GM23338 (cell line): Measurements from ENCODE around the gene FAM167B. TPM values are rescaled to one million over a fixed set of nuclear protein-coding genes. Genes with fewer than 3 reads are reported as not detected.

Experiments
- ATAC-seq: fragments of 200-7000 bp; cut with Tn5 transposase; 3 replicates; pipeline ENCODE4 v1.9.1; 2020
- DNase-seq: peaks from one replicate; pipeline ENCODE4 v3.0.0-alpha.2; 2015; ENCODE audit warnings: low spot score
- H2AFZ ChIP-seq: fragments of 200-600 bp; sonication (generic); 2 replicates; pipeline ENCODE4 v1.8.0; 2016; ENCODE audit warnings: antibody characterized with exemption, mild to moderate bottlenecking, moderate library complexity
- H3F3A ChIP-seq: fragments of 200-600 bp; sonication (generic); replicated peaks from 2 replicates; pipeline ENCODE4 v1.8.0; 2017; ENCODE audit warnings: antibody characterized with exemption, mixed run types, low read depth
- H3K27ac ChIP-seq: fragments of 200-600 bp; sonication (generic); 2 replicates; pipeline ENCODE4 v1.6.1; 2016; ENCODE audit warnings: low read depth
- H3K27me3 ChIP-seq: fragments of 200-600 bp; sonication (generic); 2 replicates; pipeline ENCODE4 v1.8.0; 2016; ENCODE audit warnings: mild to moderate bottlenecking, mixed run types, moderate library complexity; ENCODE audit not compliant: insufficient read depth
- H3K36me3 ChIP-seq: fragments of 200-600 bp; sonication (generic); 2 replicates; pipeline ENCODE4 v1.8.0; 2016; ENCODE audit warnings: mild to moderate bottlenecking; ENCODE audit not compliant: insufficient read depth
- H3K4me1 ChIP-seq: fragments of 200-600 bp; sonication (generic); 2 replicates; pipeline ENCODE4 v1.8.0; 2016; ENCODE audit warnings: mild to moderate bottlenecking, moderate library complexity; ENCODE audit not compliant: insufficient read depth
- H3K4me2 ChIP-seq: fragments of 200-600 bp; sonication (generic); 2 replicates; pipeline ENCODE4 v1.7.1; 2017; ENCODE audit warnings: mixed run types
- H3K4me3 ChIP-seq: fragments of 200-600 bp; sonication (generic); 2 replicates; pipeline ENCODE4 v1.6.1; 2016; ENCODE audit warnings: mixed run types
- H3K79me2 ChIP-seq: fragments of 200-600 bp; sonication (generic); replicated peaks from 2 replicates; pipeline ENCODE4 v1.8.0; 2017; ENCODE audit warnings: mild to moderate bottlenecking; ENCODE audit not compliant: insufficient read depth
- H3K9me2 ChIP-seq: fragments of 200-600 bp; sonication (generic); 2 replicates; pipeline ENCODE4 v1.8.0; 2017; ENCODE audit not compliant: insufficient read depth
- H4K20me1 ChIP-seq: fragments of 200-600 bp; sonication (generic); replicated peaks from 2 replicates; pipeline ENCODE4 v1.8.0; 2017; ENCODE audit warnings: mild to moderate bottlenecking; ENCODE audit not compliant: insufficient read depth
- H3K27ac Mint-ChIP-seq: 2 replicates; pipeline ENCODE4 v1.8.0; 2020; ENCODE audit warnings: inconsistent platforms, mild to moderate bottlenecking, moderate library complexity, mixed read lengths
- H3K27me3 Mint-ChIP-seq: 3 replicates; pipeline ENCODE4 v1.8.0; 2022; ENCODE audit warnings: low read depth, mild to moderate bottlenecking, moderate library complexity, mixed read lengths, inconsistent platforms; ENCODE audit not compliant: insufficient read depth, poor library complexity
- H3K36me3 Mint-ChIP-seq: 3 replicates; pipeline ENCODE4 v1.8.0; 2021; ENCODE audit warnings: low read depth, mild to moderate bottlenecking, inconsistent platforms, moderate library complexity, mixed read lengths
- H3K4me1 Mint-ChIP-seq: 3 replicates; pipeline ENCODE4 v1.8.0; 2020; ENCODE audit warnings: mild to moderate bottlenecking, inconsistent platforms, mixed read lengths
- H3K4me3 Mint-ChIP-seq: 3 replicates; pipeline ENCODE4 v1.8.0; 2021; ENCODE audit warnings: moderate library complexity, mild to moderate bottlenecking, inconsistent platforms, mixed read lengths
- H3K9me3 Mint-ChIP-seq: 3 replicates; pipeline ENCODE4 v1.8.0; 2020; ENCODE audit warnings: moderate library complexity, mild to moderate bottlenecking, inconsistent platforms, mixed read lengths
- CREB1 ChIP-seq: fragments of 250-450 bp; sonication (Bioruptor Pico); IDR thresholded peaks from 2 replicates; pipeline ENCODE4 v1.5.0; 2020; ENCODE audit warnings: low read depth, mild to moderate bottlenecking, moderate library complexity
- EZH2 ChIP-seq: fragments of 200-600 bp; sonication (generic); IDR thresholded peaks from one replicate; pipeline ENCODE4 v1.8.0; 2017; ENCODE audit warnings: antibody characterized with exemption, mild to moderate bottlenecking, low read depth; ENCODE audit not compliant: unreplicated experiment
- EZH2phosphoT487 ChIP-seq: fragments of 200-600 bp; sonication (generic); IDR thresholded peaks from one replicate; pipeline ENCODE4 v1.8.1; 2018; ENCODE audit warnings: antibody characterized with exemption; ENCODE audit not compliant: unreplicated experiment
- JUNB ChIP-seq: IDR thresholded peaks from one replicate; pipeline ENCODE4 v1.6.1; 2016; ENCODE audit warnings: antibody characterized with exemption; ENCODE audit not compliant: unreplicated experiment
- NANOG ChIP-seq: IDR thresholded peaks from 2 replicates; pipeline ENCODE4 v1.6.1; 2016; ENCODE audit warnings: antibody characterized with exemption, borderline replicate concordance
- POLR2AphosphoS5 ChIP-seq: IDR thresholded peaks from 2 replicates; pipeline ENCODE4 v1.6.1; 2016; ENCODE audit warnings: antibody characterized with exemption, low read depth
- STAT1 ChIP-seq: IDR thresholded peaks from one replicate; pipeline ENCODE4 v1.6.1; 2016; ENCODE audit warnings: antibody characterized with exemption; ENCODE audit not compliant: unreplicated experiment
- ZNF114 ChIP-seq: fragments of 250-450 bp; sonication (Bioruptor Pico); IDR thresholded peaks from 2 replicates; pipeline ENCODE4 v1.5.0; 2020; ENCODE audit warnings: mild to moderate bottlenecking, moderate library complexity
- ZNF331 ChIP-seq: fragments of 250-450 bp; sonication (Bioruptor Pico); IDR thresholded peaks from 2 replicates; pipeline ENCODE4 v1.5.0; 2020; ENCODE audit warnings: low read depth, mild to moderate bottlenecking, moderate library complexity
- polyA plus RNA-seq: library from polyadenylated mRNA; unstranded; fragments of >200 nt; fragmentation: Nextera tagmentation; extraction: Ambion mirVana; gene quantifications from 2 replicates; pipeline ENCODE4 v1.2.1, GENCODE V29; 2016
- total RNA-seq: library from RNA; depleted of rRNA; stranded (reverse); fragments of >200 nt; shearing (Covaris generic); gene quantifications from 2 replicates; pipeline ENCODE4 v1.2.3, GENCODE V29; 2014
- TF ChIP-seq, protein P1 (sequence below): IDR thresholded peaks from 2 replicates; pipeline ENCODE4 v1.6.1; 2016; ENCODE audit warnings: antibody characterized with exemption
- TF ChIP-seq, protein P2 (sequence below): IDR thresholded peaks from one replicate; pipeline ENCODE4 v1.6.1; 2018; ENCODE audit warnings: antibody characterized with exemption; ENCODE audit not compliant: unreplicated experiment
- TF ChIP-seq, protein P3 (sequence below), 2 experiments: fragments of 200-600 bp in 1 of 2; sonication (generic) in 1 of 2; conservative IDR thresholded peaks; 2 replicates each; pipeline versions ENCODE4 v1.5.1 to v1.6.1; 2016 to 2017; ENCODE audit warnings: antibody characterized with exemption in 2 of 2, low read depth in 2 of 2, mild to moderate bottlenecking in 2 of 2, moderate library complexity in 1 of 2

The FAM167B gene
- total and polyA plus RNA-seq, 2 experiments from 2014 or later, result 0.31 to 2.2 TPM

GRCh38 chr1:32241001-32241763 is 5.8 kb upstream of the FAM167B start:
- Mint-ChIP-seq H3K9me3 (no peaks in the 10 kb centered on the region), H3K27me3 (peaks cover 13% of the 10 kb centered on the region), H3K4me3 (peak overlapping the region; percentile 88), H3K36me3 (no peaks in the 10 kb centered on the region; the same call in 2 of the 3 replicates), H3K27ac (no peak overlapping the region), H3K4me1 (peaks cover 16% of the 10 kb centered on the region)
- H3K9me2 ChIP-seq, result no peaks in the 10 kb centered on the region
- H4K20me1 ChIP-seq, result no peaks in the 10 kb centered on the region
- peaks cover 19% of the 10 kb centered on the region for H3K4me1 ChIP-seq
- peak overlapping the region; percentile 99 for H3K4me2 ChIP-seq
- H3K79me2 ChIP-seq, result peaks cover 7% of the 10 kb centered on the region; the same call in 1 of the 2 replicates
- ATAC-seq, result peak; percentile 30
- TF ChIP-seq ZNF114 (CRISPR knock-in tag), result no peak
- TF ChIP-seq, protein P1, sequence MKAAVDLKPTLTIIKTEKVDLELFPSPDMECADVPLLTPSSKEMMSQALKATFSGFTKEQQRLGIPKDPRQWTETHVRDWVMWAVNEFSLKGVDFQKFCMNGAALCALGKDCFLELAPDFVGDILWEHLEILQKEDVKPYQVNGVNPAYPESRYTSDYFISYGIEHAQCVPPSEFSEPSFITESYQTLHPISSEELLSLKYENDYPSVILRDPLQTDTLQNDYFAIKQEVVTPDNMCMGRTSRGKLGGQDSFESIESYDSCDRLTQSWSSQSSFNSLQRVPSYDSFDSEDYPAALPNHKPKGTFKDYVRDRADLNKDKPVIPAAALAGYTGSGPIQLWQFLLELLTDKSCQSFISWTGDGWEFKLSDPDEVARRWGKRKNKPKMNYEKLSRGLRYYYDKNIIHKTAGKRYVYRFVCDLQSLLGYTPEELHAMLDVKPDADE, result no peak
- TF ChIP-seq POLR2AphosphoS5, result peak; percentile 47
- TF ChIP-seq EZH2, result no peak
- TF ChIP-seq, protein P2, sequence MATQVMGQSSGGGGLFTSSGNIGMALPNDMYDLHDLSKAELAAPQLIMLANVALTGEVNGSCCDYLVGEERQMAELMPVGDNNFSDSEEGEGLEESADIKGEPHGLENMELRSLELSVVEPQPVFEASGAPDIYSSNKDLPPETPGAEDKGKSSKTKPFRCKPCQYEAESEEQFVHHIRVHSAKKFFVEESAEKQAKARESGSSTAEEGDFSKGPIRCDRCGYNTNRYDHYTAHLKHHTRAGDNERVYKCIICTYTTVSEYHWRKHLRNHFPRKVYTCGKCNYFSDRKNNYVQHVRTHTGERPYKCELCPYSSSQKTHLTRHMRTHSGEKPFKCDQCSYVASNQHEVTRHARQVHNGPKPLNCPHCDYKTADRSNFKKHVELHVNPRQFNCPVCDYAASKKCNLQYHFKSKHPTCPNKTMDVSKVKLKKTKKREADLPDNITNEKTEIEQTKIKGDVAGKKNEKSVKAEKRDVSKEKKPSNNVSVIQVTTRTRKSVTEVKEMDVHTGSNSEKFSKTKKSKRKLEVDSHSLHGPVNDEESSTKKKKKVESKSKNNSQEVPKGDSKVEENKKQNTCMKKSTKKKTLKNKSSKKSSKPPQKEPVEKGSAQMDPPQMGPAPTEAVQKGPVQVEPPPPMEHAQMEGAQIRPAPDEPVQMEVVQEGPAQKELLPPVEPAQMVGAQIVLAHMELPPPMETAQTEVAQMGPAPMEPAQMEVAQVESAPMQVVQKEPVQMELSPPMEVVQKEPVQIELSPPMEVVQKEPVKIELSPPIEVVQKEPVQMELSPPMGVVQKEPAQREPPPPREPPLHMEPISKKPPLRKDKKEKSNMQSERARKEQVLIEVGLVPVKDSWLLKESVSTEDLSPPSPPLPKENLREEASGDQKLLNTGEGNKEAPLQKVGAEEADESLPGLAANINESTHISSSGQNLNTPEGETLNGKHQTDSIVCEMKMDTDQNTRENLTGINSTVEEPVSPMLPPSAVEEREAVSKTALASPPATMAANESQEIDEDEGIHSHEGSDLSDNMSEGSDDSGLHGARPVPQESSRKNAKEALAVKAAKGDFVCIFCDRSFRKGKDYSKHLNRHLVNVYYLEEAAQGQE, result no peak
- TF ChIP-seq ZNF331 (CRISPR knock-in tag), result no peak
- no peak for TF ChIP-seq CREB1 (CRISPR knock-in tag)
- TF ChIP-seq STAT1, result no peak
- TF ChIP-seq NANOG, result no peak
- TF ChIP-seq EZH2phosphoT487, result no peak
- TF ChIP-seq, protein P3, sequence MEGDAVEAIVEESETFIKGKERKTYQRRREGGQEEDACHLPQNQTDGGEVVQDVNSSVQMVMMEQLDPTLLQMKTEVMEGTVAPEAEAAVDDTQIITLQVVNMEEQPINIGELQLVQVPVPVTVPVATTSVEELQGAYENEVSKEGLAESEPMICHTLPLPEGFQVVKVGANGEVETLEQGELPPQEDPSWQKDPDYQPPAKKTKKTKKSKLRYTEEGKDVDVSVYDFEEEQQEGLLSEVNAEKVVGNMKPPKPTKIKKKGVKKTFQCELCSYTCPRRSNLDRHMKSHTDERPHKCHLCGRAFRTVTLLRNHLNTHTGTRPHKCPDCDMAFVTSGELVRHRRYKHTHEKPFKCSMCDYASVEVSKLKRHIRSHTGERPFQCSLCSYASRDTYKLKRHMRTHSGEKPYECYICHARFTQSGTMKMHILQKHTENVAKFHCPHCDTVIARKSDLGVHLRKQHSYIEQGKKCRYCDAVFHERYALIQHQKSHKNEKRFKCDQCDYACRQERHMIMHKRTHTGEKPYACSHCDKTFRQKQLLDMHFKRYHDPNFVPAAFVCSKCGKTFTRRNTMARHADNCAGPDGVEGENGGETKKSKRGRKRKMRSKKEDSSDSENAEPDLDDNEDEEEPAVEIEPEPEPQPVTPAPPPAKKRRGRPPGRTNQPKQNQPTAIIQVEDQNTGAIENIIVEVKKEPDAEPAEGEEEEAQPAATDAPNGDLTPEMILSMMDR (conservative IDR thresholded peaks at IDR 0.05; ENCODE audit: low read depth in 2 of 2), result peak in 1 of 2 experiments; percentile 14; a peak in 1 of 4 replicates
- TF ChIP-seq JUNB, result no peak
- peak overlapping the region; percentile 85 for H3K27ac ChIP-seq
- H2AFZ ChIP-seq, result peak overlapping the region; percentile 84
- peak overlapping the region; percentile 66 for H3K4me3 ChIP-seq
- peak; percentile 75 for DNase-seq
- peaks cover 7% of the 10 kb centered on the region; the same call in 1 of the 2 replicates for H3K27me3 ChIP-seq
- H3K36me3 ChIP-seq, result no peaks in the 10 kb centered on the region
- H3F3A ChIP-seq, result peaks cover 20% of the 10 kb centered on the region
